ENCODE results near the gene MMP2.

MMP2 gene

GRCh38 chr16:55539488-55539887, 60.5 kb downstream of the MMP2 start:
- no peaks in the 10 kb centered on the region for H3K27me3 ChIP-seq (ENCODE audit: insufficient read depth, low read depth)
- no peak overlapping the region for H3K27ac ChIP-seq
- H3K9ac ChIP-seq: no peak overlapping the region
- H3K36me3 ChIP-seq (ENCODE audit: insufficient read depth): no peaks in the 10 kb centered on the region
- no peak overlapping the region for H2AFZ ChIP-seq (ENCODE audit: low read depth)
- no peaks in the 10 kb centered on the region for H4K20me1 ChIP-seq (ENCODE audit: insufficient read depth)
- TF ChIP-seq, protein P1, sequence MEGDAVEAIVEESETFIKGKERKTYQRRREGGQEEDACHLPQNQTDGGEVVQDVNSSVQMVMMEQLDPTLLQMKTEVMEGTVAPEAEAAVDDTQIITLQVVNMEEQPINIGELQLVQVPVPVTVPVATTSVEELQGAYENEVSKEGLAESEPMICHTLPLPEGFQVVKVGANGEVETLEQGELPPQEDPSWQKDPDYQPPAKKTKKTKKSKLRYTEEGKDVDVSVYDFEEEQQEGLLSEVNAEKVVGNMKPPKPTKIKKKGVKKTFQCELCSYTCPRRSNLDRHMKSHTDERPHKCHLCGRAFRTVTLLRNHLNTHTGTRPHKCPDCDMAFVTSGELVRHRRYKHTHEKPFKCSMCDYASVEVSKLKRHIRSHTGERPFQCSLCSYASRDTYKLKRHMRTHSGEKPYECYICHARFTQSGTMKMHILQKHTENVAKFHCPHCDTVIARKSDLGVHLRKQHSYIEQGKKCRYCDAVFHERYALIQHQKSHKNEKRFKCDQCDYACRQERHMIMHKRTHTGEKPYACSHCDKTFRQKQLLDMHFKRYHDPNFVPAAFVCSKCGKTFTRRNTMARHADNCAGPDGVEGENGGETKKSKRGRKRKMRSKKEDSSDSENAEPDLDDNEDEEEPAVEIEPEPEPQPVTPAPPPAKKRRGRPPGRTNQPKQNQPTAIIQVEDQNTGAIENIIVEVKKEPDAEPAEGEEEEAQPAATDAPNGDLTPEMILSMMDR (conservative IDR thresholded peaks at IDR 0.05; ENCODE audit: low read depth, low read length): no peak
- H3K4me3 ChIP-seq (IDR thresholded peaks at IDR 0.05; ENCODE audit: insufficient read depth, low read depth, low read length): no peak overlapping the region
- H3K79me2 ChIP-seq (ENCODE audit: insufficient read depth, low read depth): no peaks in the 10 kb centered on the region
- no peak overlapping the region for H3K4me2 ChIP-seq
- peaks cover 53% of the 10 kb centered on the region for H3K4me1 ChIP-seq (ENCODE audit: low read depth, poor library complexity, severe bottlenecking)

- H3K27me3 ChIP-seq (ENCODE audit: insufficient read depth, low read depth): no peaks in the 10 kb centered on the region
- no peak overlapping the region for H3K9ac ChIP-seq
- H4K20me1 ChIP-seq (ENCODE audit: insufficient read depth): no peaks in the 10 kb centered on the region
- no peaks in the 10 kb centered on the region for H3K36me3 ChIP-seq (ENCODE audit: insufficient read depth)
- H3K27ac ChIP-seq: no peak overlapping the region
- TF ChIP-seq, protein P1 (conservative IDR thresholded peaks at IDR 0.05; ENCODE audit: low read depth, low read length): no peak
- peaks cover 46% of the 10 kb centered on the region for H3K4me1 ChIP-seq (ENCODE audit: low read depth, poor library complexity, severe bottlenecking)
- H3K79me2 ChIP-seq (ENCODE audit: insufficient read depth, low read depth): no peaks in the 10 kb centered on the region
- no peak overlapping the region for H3K4me2 ChIP-seq
- no peak overlapping the region for H2AFZ ChIP-seq (ENCODE audit: low read depth)
- H3K4me3 ChIP-seq (IDR thresholded peaks at IDR 0.05; ENCODE audit: insufficient read depth, low read depth, low read length): no peak overlapping the region
These were observed 61.2 kb downstream of the MMP2 start for GRCh38 chr16:55540221-55540620.

DNA sequence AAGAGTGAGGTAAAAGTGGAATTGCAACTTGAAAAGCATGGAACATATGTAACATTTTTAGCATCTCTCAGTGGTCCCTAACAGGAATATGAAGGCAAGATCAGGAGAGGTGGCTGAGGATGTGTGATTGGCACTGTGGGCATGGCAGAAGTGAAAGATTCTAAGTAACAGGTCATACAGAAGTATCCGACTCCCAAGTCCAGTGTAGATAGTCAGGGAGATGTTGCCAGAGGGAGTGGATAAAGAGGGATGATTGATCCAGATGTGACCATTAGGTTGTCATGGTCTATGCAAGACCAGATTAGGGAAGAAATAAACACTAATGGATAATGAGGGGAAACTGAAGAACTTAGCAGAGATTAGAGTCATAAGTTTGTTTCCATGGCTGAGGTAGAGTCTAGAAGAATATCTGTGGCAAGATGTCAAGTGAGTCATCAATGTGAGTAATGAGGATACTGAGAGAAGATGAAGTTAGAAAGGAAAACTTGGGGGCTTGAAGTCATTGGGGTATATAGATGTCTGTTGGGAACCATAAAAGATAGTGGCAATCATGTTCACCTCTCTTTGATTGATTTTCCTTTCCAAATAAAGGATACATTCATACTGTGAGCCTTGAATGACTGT, 63.6 kb downstream of the MMP2 start:
- H3K79me2 ChIP-seq (ENCODE audit: insufficient read depth, low read depth): no peaks in the 10 kb centered on the region
- H3K4me1 ChIP-seq (ENCODE audit: low read depth, poor library complexity, severe bottlenecking): peaks cover 22% of the 10 kb centered on the region
- no peak overlapping the region for H3K4me2 ChIP-seq
- TF ChIP-seq, protein P1 (conservative IDR thresholded peaks at IDR 0.05; ENCODE audit: low read depth, low read length): no peak
- no peak overlapping the region for H3K9ac ChIP-seq
- no peaks in the 10 kb centered on the region for H3K36me3 ChIP-seq (ENCODE audit: insufficient read depth)
- H2AFZ ChIP-seq (ENCODE audit: low read depth): no peak overlapping the region
- H3K27me3 ChIP-seq (ENCODE audit: insufficient read depth, low read depth): no peaks in the 10 kb centered on the region
- H3K4me3 ChIP-seq (IDR thresholded peaks at IDR 0.05; ENCODE audit: insufficient read depth, low read depth, low read length): no peak overlapping the region
- H4K20me1 ChIP-seq (ENCODE audit: insufficient read depth): no peaks in the 10 kb centered on the region
- no peak overlapping the region for H3K27ac ChIP-seq

DNA sequence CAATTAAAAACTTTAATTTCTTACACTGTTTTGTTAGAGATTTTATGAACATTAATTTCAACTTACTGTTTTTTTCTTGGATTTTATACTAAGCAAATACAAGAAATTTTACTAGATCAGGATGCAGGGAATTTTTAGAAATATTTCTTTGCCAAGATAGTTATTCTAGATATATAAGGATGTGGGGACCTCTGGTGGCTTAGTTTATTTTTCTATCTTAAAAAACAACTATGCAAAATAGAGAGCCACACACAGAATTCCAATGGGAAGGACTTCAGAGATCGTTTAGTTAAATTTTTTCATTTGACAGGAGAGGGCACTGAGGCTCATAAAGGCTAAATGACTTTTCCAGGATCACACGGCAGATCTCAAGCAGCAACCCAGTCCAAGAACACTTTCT, 64.5 kb downstream of the MMP2 start:
- Histone ChIP-seq H3K4me2 (no peak overlapping the region), H3K36me3 (ENCODE audit: insufficient read depth) (no peaks in the 10 kb centered on the region), H3K79me2 (ENCODE audit: insufficient read depth, low read depth) (no peaks in the 10 kb centered on the region), H3K27me3 (ENCODE audit: insufficient read depth, low read depth) (no peaks in the 10 kb centered on the region), H4K20me1 (ENCODE audit: insufficient read depth) (no peaks in the 10 kb centered on the region), H2AFZ (ENCODE audit: low read depth) (no peak overlapping the region), H3K9ac (no peak overlapping the region), H3K27ac (no peak overlapping the region), H3K4me3 (IDR thresholded peaks at IDR 0.05; ENCODE audit: insufficient read depth, low read depth, low read length) (no peak overlapping the region), H3K4me1 (ENCODE audit: low read depth, poor library complexity, severe bottlenecking) (peaks cover 16% of the 10 kb centered on the region)
- TF ChIP-seq, protein P1 (conservative IDR thresholded peaks at IDR 0.05; ENCODE audit: low read depth, low read length): peak; percentile 41
